Vagina (tissue), 2 donors: ENCODE measurements around the gene HOXA1.

Source experiments
- POLR2A ChIP-seq, 2 donors: fragments of 450-650 bp; IDR thresholded peaks; one replicate each; pipeline ENCODE4 v1.6.1; 2017; ENCODE audit warnings: antibody characterized with exemption in 2 of 2, mild to moderate bottlenecking in 2 of 2, moderate library complexity in 2 of 2
- POLR2AphosphoS5 ChIP-seq, 2 donors: sonication (generic); formaldehyde crosslinking; IDR thresholded peaks; one replicate each; pipeline ENCODE4 v1.9.0; 2017; ENCODE audit warnings: antibody characterized with exemption in 2 of 2, mild to moderate bottlenecking in 2 of 2, low read depth in 1 of 2; ENCODE audit not compliant: insufficient read depth in 1 of 2
- TF ChIP-seq, protein P1 (sequence below), 3 experiments: fragments of 450-650 bp in 2 of 3; fragments of 200-600 bp in 1 of 3; sonication (generic) in 1 of 3; IDR thresholded peaks; one replicate each; pipeline ENCODE4 v1.5.1; 2017 to 2019; ENCODE audit warnings: antibody characterized with exemption in 3 of 3, mild to moderate bottlenecking in 2 of 3, moderate library complexity in 2 of 3

DNA sequence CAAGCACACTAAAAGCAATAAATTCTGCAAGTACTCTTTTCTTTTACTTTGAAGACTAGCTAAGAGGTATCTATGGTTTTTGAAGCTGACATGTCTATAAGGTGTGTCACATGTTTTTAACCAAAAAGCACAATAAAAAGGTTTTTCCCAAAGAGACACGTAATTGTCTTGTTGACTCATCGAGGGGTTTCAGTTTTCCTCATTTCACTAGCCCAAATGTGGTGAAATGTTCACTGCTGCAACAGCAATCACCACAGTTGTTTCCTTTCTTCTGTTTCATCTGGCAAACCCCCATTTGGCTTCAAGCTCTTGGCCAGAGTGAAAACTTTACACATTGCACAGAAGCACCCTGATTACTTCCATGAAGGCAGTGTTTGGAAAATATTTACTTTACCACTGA is 38.6 kb upstream of the HOXA1 start:
- TF ChIP-seq, protein P1, sequence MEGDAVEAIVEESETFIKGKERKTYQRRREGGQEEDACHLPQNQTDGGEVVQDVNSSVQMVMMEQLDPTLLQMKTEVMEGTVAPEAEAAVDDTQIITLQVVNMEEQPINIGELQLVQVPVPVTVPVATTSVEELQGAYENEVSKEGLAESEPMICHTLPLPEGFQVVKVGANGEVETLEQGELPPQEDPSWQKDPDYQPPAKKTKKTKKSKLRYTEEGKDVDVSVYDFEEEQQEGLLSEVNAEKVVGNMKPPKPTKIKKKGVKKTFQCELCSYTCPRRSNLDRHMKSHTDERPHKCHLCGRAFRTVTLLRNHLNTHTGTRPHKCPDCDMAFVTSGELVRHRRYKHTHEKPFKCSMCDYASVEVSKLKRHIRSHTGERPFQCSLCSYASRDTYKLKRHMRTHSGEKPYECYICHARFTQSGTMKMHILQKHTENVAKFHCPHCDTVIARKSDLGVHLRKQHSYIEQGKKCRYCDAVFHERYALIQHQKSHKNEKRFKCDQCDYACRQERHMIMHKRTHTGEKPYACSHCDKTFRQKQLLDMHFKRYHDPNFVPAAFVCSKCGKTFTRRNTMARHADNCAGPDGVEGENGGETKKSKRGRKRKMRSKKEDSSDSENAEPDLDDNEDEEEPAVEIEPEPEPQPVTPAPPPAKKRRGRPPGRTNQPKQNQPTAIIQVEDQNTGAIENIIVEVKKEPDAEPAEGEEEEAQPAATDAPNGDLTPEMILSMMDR (IDR thresholded peaks at IDR 0.05): no peak
- no peak for TF ChIP-seq POLR2A (IDR thresholded peaks at IDR 0.05)
- TF ChIP-seq POLR2AphosphoS5 (IDR thresholded peaks at IDR 0.05; ENCODE audit: insufficient read depth in 1 of 2, low read depth in 1 of 2): no peak
